ENCODE measurements around the gene GNG13. TPM values are rescaled to one million over a fixed set of nuclear protein-coding genes. Genes with fewer than 3 reads are reported as not detected.

Gene GNG13
- total RNA-seq, 1 experiment from 2014 or later: not detected

GRCh38 chr16:807347-808084 is 7.0 kb upstream of the GNG13 start:
- Mint-ChIP-seq H3K27ac (peak overlapping the region in 1 of 3 experiments; percentile 92; a peak in 1 of 7 replicates), H3K9me3 (peaks cover 0 to 8% of the 10 kb centered on the region in 2 experiments; a peak in 2 of 5 replicates)
- no peak overlapping the region for H3K23ac ChIP-seq (ENCODE audit: insufficient read length, low read depth, low read length)

More at GRCh38 chr16:807347-808084, 7.0 kb upstream of the GNG13 start:
- no peak overlapping the region for H2BK20ac ChIP-seq (ENCODE audit: low read depth, low read length, poor library complexity, severe bottlenecking)
- H3K4me3 Mint-ChIP-seq: peak overlapping the region; percentile 91 to 95
- H3K27me3 ChIP-seq (ENCODE audit: insufficient read depth, low read length): peaks cover 5% of the 10 kb centered on the region; the same call in 1 of the 2 replicates
- peak; percentile 96 for DNase-seq
- H4K8ac ChIP-seq (replicated peaks; ENCODE audit: insufficient read length, low read depth, low read length): no peak overlapping the region
- peak overlapping the region; percentile 46 for H3K4me2 ChIP-seq (ENCODE audit: insufficient read depth, insufficient read length, low read length)
- no peaks in the 10 kb centered on the region for H4K20me1 ChIP-seq (ENCODE audit: control insufficient read depth, insufficient read depth, insufficient read length)
- no peak overlapping the region for H2BK12ac ChIP-seq (ENCODE audit: insufficient read length, low read depth, low read length)
- no peaks in the 10 kb centered on the region; the same call in 1 of the 2 replicates for H3K4me1 ChIP-seq (ENCODE audit: insufficient read depth, low read length)
- no peak overlapping the region for H3K4ac ChIP-seq (ENCODE audit: low read depth, low read length)
- no peak overlapping the region for H2BK15ac ChIP-seq (ENCODE audit: low read depth, low read length)
- H3K9ac ChIP-seq (ENCODE audit: extremely low read depth, insufficient read length, low read length): peak overlapping the region; percentile 29
- no peaks in the 10 kb centered on the region for H3K79me1 ChIP-seq (ENCODE audit: insufficient read depth, low read depth, low read length, poor library complexity, severe bottlenecking)
- no peak overlapping the region for H4K91ac ChIP-seq (ENCODE audit: insufficient read length, low read depth, low read length)
- H3K4me1 Mint-ChIP-seq: peaks cover 2 to 7% of the 10 kb centered on the region in 2 experiments; a peak in 1 of 4 replicates
- no CpG with 5 or more reads among the region's 80 CpGs for WGBS (ENCODE audit: extremely low coverage, insufficient read length, low lambda C conversion rate)
- H3K36me3 Mint-ChIP-seq (ENCODE audit: insufficient read depth in 1 of 3, low read depth in 3 of 3): no peaks in the 10 kb centered on the region
- no peak overlapping the region for H3K14ac ChIP-seq (ENCODE audit: insufficient read depth, low read length)
- H3K23me2 ChIP-seq (ENCODE audit: insufficient read length, low read depth, low read length, poor library complexity, severe bottlenecking): peaks cover 3% of the 10 kb centered on the region
- H3K56ac ChIP-seq (ENCODE audit: insufficient read length, low read depth, low read length): no peak overlapping the region
- no peak overlapping the region for H3K27ac ChIP-seq (ENCODE audit: insufficient read length, low read depth, low read length)
- H3T11ph ChIP-seq (ENCODE audit: low read length): no peak overlapping the region
- H3K79me2 ChIP-seq (ENCODE audit: insufficient read depth, low read length): no peaks in the 10 kb centered on the region
- TF ChIP-seq CTCF (conservative IDR thresholded peaks at IDR 0.05): no peak
- peaks cover 84% of the 10 kb centered on the region for H3K27me3 Mint-ChIP-seq (ENCODE audit: low read depth)
- no peak overlapping the region for H4K5ac ChIP-seq (ENCODE audit: insufficient read length, low read depth, low read length)
- H3K9me3 ChIP-seq (ENCODE audit: control insufficient read depth, low read depth, low read length): no peaks in the 10 kb centered on the region
- no peak overlapping the region for H3K18ac ChIP-seq (ENCODE audit: insufficient read length, low read depth, low read length)
- no peak overlapping the region for H2AK5ac ChIP-seq (ENCODE audit: insufficient read length, low read length)
- no peak overlapping the region for H2AFZ ChIP-seq (ENCODE audit: low read length)
- H2BK120ac ChIP-seq (ENCODE audit: low read depth, low read length, poor library complexity, severe bottlenecking): no peak overlapping the region
- H2BK5ac ChIP-seq (ENCODE audit: insufficient read length, low read length): no peak overlapping the region
